Hematopoietic multipotent progenitor cell treated with erythropoietin and hydrocortisone succinate and interleukin-3 and kit ligand, for 17 days (in vitro differentiated cells): ENCODE data around the gene PNCK.
"Not testable (repeated sequence)": the region's sequence is repeated elsewhere in the genome, so short reads cannot be mapped to it uniquely, and the experiment has no call there.

Experiments used
- DNase-seq: peaks from one replicate; pipeline ENCODE4 v3.0.0-alpha.2; 2015; ENCODE audit warnings: low spot score

The PNCK gene

DNA sequence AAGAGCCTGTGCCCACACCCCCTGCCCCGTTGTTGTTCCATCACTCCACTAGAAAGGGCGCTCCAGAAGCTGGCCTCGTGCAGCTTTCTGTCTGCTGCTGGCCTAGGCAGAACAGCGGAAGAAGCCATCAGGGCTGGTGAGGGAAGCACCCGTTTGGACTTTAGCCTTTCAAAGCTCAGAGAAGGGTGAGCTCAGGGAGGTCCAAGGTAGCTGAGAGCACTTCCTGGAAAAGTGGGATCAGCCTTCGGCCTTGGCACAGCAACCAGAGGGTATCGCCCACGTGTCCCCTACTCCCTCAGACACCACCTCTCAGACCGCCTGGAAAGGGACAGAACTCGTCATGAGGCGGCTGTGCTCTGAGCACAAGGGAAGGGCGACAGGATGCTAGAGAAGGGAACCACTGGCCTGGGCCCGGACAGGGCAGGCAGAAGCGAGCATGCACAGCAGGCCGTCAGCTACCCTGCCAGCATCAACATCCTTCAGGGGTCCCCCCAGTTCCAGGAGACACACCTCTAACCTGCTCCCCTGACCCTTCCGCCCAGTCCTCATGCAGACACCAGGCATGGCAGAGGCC, 25.7 kb upstream of the PNCK start:
- not testable (repeated sequence) for DNase-seq

DNA sequence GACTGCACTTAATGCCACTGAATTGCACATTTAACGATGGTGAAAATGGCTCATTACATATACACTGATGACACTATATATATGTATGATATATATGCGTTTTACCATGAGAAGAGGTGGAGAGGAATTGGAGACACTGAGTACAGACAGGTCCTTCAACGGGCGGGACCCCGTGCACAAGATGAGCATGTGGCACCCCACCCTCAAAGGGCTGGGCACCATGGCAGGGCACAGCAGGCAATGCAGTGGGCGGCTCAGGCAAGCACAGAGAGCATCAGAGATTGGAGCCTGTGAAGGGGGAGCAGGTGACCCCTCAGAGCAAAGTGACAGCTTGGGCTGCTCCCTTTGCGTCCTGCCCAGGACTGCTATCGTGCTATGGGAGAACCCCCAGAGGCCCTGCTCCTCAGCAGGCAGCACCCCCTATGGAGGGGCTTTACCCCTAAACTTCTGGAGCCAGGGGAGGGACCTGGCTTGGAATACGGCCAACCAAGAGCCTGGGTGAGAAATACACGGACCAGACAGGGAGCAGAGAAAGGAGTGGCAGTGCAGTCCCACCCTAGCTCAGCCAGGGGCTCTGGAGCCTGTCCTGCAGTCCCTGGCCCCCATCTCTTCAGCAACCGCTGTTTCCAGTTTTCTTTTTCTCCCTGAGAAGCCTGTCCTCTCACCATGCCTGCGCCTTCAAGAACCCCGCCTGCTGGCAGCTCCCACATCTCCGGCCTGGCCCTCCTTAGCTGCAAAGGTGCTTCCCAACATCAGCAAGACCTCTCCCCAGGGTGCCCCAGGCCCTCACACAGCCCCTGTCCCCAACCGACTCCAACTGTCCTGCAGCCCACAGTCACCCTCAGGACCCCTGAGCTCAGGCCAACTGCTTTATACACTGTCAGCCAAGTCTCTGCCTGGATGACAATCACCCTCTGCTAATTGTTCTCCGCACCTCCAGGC, 24.6 kb upstream of the PNCK start:
- no peak for DNase-seq

DNA sequence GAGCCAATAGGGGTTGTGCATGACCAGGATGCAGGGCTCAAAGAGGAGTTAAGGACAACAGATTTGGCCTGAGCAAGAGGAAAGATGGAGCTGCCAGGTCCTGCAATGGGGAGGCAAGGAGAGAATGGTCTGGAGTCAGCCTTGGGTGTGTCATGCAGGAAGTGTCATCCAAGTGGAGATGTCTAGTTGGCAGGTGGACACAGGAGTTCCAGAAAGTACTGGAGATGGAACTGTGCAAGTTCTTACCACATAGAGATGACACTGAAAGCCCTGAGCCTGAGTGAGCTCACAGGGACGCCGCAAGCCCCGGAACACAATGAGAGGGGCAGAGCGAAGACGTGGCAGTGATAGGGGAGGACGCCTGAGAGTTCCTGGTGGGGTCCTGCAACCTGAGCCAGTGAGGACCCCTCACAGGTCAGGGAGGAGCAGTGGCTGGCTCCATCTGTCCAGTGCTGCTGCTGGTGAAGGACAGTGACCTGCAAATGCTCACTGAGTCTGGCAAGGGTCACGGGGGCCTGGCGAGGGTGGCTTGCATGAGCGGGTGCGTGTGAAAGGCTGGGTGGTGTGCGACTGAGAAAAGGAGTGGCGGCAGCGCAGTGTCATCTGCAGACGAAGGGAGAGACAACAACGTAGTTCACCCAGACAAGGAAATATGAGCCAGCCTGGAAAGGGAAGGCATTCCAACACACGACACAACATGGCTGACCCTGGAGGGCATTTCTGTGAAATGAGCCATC, 23.5 kb upstream of the PNCK start:
- not testable (repeated sequence) for DNase-seq

DNA sequence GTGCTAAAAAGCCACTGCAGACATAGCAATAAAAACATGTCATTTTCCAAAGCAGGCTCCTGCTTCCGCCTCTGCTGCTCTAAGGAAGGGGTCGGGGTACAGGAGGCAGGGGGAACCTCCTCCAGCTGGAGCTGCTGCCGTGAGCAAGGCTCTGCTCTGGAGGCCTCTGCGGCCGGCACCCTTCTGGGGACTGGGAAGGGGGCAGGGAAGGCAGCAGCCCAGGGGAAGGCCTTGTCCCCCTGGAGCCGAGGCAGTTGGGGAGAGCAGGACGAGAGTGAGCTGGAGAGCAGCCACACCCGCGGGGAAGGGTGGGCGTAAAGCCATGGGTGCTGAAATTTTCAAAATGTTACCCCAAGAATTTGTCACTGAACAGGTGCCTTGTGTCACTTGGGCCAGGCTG, 22.9 kb upstream of the PNCK start:
- DNase-seq = not testable (repeated sequence)

DNA sequence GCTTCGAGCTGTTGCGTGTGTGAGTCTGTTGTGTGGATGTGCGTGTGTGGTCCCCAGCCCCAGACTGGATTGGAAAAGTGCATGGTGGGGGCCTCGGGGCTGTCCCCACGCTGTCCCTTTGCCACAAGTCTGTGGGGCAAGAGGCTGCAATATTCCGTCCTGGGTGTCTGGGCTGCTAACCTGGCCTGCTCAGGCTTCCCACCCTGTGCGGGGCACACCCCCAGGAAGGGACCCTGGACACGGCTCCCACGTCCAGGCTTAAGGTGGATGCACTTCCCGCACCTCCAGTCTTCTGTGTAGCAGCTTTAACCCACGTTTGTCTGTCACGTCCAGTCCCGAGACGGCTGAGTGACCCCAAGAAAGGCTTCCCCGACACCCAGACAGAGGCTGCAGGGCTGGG, 22.5 kb upstream of the PNCK start:
- DNase-seq = no peak

DNA sequence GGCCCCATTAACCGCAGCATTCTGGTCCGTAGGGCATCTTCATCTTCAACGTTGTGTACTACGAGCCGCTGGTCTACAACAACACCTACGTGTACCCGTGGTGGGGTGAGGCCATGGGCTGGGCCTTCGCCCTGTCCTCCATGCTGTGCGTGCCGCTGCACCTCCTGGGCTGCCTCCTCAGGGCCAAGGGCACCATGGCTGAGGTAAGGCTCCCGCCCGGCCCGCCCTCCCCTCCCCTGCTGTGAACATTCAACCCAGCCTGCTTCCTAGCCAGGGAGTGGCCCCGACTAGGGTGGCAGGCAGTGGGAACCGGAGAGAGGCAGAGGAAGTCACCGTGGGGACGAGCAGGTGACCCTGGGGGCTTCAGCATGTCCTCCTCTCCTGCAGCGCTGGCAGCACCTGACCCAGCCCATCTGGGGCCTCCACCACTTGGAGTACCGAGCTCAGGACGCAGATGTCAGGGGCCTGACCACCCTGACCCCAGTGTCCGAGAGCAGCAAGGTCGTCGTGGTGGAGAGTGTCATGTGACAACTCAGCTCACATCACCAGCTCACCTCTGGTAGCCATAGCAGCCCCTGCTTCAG, 21.2 kb upstream of the PNCK start:
- DNase-seq = no peak

DNA sequence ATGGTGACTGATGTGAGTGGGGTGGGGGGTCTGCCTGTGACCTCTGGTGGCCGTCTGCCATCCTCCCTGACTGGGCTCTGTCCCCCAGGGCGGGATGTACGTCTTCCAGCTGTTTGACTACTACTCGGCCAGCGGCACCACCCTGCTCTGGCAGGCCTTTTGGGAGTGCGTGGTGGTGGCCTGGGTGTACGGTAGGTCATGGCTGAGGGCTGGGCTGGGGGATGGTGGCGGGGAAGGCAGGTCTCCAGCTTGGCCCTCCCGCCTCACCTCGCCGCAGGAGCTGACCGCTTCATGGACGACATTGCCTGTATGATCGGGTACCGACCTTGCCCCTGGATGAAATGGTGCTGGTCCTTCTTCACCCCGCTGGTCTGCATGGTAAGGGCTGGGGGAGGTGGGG, 20.6 kb upstream of the PNCK start:
- DNase-seq = not testable (repeated sequence)

DNA sequence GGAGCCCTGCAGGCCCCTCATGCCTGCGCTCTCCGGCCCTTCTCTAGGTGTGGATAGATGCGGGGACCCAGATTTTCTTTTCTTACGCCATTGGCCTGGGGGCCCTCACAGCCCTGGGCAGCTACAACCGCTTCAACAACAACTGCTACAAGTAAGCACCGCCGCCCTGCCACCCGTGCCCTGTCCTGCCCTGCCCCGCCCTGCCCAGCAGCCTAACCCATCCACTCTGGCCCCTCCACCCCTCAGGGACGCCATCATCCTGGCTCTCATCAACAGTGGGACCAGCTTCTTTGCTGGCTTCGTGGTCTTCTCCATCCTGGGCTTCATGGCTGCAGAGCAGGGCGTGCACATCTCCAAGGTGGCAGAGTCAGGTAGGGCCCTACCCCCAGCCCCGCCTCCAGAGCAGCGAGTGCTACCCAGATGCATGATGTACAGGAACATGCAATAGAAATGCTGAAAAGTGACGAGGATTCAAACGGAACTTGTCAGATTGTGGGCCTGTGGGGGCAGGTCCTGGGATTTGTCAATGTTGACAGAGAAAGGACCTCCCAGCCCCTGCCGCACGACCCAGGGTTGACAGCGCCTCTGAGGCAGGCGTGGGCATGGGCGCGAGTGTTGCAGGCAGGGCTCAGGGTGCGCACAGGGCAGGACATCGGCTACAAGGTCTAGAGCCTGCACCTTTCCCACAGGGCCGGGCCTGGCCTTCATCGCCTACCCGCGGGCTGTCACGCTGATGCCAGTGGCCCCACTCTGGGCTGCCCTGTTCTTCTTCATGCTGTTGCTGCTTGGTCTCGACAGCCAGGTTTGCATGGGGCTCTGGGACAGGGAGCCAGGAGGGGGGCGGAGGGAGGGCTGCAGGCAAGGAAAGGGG, 19.8 kb upstream of the PNCK start:
- no peak for DNase-seq

DNA sequence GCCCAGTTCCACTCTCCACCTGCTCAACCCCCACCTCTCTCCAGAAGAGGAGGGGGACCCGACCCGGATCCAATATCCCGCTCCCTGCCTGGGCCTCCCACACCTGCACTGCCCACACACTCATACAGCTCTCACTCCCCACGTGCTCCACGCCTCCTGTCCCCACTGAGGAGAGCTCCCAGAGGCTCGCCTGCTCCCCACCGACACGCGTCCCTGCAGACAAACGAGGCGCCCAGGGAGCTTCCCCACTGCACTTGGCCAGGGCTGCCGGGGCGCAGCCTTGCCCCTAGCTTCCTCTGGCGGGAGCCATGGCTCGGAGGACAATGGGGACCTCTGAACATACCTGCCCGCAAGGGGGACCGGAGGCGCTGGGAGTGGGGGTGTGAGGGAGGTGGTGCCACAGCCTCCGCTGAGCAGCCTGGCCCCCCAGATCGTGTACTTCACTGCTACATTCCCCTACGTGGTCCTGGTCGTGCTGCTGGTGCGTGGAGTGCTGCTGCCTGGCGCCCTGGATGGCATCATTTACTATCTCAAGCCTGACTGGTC, 19.1 kb upstream of the PNCK start:
- no peak for DNase-seq

DNA sequence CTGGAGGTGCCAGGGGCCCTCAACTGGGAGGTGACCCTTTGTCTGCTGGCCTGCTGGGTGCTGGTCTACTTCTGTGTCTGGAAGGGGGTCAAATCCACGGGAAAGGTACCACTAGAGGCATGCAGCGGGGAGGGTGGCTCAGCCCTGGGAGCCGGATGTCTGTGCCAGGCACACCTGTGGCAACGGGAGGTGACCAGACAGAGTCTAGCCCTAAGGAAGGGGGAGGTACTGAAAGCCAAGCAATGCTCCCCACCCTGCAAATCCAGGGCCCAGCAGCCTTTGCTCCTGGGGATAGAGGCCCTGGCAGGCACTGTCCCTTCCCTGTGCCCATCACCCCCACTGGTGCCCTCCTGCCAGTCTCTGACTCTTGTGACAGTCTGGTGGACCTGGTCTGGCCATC, 18.4 kb upstream of the PNCK start:
- DNase-seq = no peak

DNA sequence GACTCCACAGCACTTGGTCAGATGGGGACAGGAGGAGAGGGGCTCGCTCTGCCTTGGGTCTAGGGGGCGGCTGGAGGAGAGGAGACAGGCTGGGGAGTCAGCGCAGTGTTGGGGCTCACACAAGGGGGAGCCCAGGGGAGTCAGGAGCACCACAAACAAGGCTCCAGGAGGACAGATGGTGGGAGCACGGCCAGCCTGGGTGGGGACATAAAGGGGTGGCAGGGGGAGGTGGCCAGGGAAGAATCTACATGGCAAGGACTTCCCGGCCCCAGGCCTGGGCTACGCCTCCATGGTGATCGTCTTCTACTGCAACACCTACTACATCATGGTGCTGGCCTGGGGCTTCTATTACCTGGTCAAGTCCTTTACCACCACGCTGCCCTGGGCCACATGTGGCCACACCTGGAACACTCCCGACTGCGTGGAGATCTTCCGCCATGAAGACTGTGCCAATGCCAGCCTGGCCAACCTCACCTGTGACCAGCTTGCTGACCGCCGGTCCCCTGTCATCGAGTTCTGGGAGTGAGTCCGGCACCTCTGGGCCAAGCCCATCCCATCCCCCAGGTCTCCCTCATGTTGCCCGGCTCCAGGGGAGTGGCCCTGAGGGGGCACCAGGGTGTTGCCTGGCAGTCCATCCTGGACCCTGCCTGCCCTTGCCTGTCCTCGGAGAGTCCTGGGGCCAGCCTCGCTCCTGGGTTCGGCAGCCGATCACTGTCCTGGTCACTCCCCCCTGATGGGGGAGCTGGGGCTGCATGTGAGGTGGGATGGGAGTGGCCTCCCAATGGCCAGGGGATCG, 17.6 kb upstream of the PNCK start:
- not testable (repeated sequence) for DNase-seq

DNA sequence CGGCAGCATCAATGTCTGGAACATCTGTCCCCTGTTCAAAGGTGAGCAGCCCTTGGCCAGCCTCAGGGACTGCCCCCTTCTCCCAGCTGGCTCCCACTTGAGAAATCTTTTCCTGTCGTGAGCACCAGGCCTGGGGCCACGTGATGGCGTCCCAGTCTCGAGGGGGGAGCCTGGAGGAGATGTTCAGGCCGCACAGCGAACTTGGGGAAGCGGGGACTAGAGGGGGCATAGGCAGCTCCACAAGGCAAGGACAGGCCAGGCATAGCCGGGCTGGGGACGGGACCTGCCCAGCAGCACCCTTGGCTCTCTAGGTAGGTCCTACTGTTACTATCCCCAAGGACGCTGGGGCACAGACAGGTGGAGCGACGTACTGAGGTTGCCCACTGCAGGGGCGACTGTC, 16.9 kb upstream of the PNCK start:
- no peak for DNase-seq

DNA sequence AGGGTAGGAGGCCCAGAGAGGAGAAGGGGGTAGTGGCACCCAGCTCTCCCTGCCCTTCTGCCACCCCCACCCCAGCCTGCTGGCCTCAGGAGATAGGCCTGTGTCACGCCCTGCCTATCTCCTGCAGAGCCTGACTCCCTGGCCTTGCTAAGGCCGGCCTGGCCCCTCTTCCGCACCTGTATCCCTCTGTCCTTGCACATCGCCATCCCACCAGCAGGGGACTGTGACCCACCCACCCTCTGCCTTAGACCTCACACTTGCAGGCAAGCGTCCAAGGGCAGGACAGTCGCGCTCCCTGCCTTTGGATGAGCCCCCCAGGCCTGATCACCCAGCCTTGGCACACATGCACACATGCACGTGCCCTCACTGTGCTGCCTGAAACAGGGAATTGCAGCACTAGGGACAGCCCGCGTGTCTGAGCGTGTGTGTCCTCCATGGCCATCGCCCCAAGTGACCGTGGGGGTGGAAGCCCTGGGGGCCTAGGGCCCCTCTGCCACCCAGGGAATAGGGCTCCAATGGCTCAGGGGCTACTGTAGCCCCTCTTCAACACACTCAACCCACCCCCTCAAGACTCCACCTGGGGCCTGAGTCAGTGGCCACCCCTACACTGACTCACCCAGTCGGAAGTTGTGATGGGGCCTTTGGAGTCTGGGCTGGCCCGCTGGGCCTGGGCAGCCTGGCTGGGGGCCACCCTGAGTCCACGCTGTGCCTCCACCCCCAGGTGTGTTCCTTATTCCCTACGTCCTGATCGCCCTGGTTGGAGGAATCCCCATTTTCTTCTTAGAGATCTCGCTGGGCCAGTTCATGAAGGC, 16.2 kb upstream of the PNCK start:
- DNase-seq = peak; percentile 70

DNA sequence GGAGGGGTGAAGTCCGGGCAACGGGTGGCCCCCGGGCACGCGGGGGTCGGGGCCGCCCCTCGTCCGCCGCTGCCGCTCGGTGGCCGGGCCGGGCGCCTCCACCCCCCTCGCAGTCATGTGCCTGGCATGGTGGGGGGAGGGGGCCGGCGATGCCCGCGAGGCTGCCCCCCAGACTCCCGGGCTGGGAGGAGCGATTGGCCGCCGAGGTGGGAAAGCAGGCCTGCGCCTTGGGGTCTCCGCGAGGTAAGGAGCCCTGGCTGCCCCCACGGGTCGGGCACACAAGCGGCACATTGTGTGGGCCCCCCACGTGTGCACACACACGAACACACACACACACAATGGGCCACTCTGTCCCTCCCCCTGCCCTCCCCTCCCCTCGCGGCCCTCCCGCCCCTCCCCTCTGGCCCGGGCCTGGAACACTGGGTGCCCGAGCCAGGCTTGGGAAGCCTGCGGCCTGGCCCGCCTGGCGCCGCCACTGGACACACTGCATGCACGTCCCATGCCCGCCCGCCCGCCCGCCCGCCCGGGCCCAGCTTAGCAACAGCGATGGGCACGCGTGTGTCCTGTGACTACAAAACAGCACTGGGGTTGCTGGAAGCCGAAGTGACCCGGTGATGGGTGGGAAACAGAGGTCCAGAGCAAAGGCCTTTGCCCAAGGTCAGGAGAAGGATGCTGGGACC, 15.4 kb upstream of the PNCK start:
- peak; percentile 37 for DNase-seq

DNA sequence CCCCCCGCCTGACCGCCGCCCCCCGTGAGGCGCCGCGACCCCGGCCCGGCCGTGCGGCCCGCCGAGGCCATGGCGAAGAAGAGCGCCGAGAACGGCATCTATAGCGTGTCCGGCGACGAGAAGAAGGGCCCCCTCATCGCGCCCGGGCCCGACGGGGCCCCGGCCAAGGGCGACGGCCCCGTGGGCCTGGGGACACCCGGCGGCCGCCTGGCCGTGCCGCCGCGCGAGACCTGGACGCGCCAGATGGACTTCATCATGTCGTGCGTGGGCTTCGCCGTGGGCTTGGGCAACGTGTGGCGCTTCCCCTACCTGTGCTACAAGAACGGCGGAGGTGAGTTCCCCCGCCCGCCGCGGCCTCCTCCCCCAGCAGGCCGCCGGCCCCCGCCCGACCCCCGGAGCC, 14.9 kb upstream of the PNCK start:
- peak; percentile 39 for DNase-seq

DNA sequence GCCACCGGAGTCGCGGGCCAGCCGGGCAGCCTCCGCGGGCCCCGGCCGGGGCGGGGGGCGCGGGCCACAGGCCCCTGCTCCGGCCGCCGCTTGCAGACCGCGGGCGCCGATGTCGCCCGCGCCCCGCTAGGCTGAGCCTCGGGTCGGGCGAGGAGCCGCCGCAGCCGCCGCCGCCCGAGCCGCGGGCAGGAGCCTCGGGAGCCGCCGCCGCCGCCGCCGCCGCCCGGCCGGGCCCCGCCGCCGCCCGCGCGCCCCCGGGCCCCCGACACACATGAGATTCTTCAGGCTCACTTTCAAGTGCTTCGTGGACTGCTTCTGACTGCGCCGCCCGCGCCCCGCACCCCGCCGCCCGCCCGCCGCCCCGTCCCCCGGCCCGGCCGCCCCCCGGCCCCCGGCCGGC, 14.5 kb upstream of the PNCK start:
- no peak for DNase-seq

DNA sequence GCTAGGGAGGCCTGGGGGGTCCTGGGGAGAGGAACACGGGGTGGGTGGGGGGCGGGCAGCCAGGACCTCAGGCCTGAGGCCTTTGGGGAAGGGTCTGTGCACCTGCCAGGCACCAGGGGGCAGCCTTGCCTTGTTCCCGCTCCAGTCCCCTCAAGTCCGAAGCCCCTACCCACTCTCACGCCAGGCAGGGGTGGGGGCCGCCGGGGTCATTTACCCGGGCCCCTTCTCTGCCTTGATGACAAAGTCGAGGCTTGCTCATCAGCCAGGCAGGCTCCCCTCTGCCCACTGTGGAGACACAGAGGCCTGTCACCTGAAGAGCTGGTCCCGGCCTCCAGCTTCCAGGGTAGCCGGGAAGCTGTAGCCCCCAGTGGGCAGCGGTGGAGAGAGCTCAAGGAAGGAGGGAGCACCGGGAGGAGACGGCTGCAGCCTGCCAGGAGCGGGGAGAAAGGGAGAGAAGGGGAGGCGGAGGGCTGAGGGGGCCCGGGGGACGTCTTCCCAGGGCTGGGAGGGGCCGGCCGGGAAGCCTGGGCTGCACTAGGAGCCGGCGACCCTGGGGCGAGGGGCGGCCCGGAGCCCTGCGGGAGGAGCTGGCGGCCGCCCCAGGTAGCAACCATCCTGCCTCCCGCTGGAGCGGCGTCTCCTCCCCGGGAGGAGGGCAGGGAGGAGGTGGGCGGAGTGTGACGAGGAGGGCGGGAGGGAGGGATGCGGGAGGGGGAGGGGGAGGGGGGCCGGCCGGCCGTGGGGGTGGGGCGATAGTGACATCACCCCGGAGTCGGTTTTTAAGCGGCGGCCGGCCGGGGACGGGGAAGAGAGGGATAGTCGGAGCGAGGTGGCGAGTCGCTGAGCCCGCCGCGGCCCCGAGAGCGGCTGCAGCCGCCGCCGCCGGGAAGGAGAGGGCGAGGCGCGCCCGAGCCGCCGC, 13.8 kb upstream of the PNCK start, which contains the start of gene SLC6A8:
TSS of gene SLC6A8 (plus strand) at position 806 of the 919 bp plus-strand sequence. CDS start 649 bp downstream, outside the sequence.
- DNase-seq = peak; percentile 80

DNA sequence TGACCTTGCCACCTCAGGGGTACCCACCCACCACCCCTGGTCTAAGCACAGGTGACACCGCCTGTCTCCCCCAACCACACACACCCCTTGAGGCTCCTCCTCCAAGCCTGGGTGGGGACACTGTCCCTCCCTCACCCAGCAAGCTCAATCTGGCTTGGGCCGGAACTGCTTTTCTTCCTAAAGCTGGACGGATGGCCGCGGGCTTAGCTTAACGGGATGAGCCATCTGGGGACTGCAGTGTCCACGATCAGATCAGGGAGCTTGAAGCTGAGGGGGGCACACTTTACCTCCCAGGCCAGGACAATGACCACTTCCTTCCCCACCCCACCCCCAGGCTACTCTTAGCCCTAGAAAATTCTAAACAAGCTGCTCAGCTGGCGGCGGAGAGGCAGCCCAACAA, 13.1 kb upstream of the PNCK start:
- DNase-seq = no peak
